NB4 (cell line): ENCODE results near the gene LDB3.

Experiments
- POLR2A ChIP-seq: IDR thresholded peaks from 2 replicates; pipeline ENCODE4 v1.6.1; 2011; ENCODE audit warnings: mild to moderate bottlenecking; ENCODE audit not compliant: insufficient read length; ENCODE audit errors: extremely low read depth
- TF ChIP-seq, protein P1 (sequence below): IDR thresholded peaks from one replicate; pipeline ENCODE4 v1.5.1; 2012; ENCODE audit warnings: low read depth, low read length
- TF ChIP-seq, protein P2 (sequence below): IDR thresholded peaks from 2 replicates; pipeline ENCODE4 v1.6.1; 2011; ENCODE audit warnings: low read depth, low read length

DNA sequence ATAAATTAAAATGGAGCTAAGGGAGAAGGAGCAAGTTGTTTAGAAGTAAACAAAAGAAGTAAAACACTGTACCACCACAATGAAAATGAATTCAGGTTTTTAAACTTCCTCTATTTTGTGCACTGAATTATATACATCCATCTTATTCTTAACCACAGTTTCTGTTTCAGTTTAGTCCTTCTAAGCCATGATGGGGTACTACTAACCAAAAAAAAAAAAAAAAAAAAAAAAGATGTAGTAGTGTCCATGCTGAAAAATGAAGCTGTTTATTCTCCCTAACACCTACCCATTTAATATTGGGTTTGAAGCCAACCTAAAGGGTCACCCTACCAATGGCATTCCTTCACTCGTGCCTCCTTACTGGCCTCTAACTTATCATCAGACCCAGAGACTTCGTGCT, 84.7 kb downstream of the LDB3 start:
- TF ChIP-seq, protein P1, sequence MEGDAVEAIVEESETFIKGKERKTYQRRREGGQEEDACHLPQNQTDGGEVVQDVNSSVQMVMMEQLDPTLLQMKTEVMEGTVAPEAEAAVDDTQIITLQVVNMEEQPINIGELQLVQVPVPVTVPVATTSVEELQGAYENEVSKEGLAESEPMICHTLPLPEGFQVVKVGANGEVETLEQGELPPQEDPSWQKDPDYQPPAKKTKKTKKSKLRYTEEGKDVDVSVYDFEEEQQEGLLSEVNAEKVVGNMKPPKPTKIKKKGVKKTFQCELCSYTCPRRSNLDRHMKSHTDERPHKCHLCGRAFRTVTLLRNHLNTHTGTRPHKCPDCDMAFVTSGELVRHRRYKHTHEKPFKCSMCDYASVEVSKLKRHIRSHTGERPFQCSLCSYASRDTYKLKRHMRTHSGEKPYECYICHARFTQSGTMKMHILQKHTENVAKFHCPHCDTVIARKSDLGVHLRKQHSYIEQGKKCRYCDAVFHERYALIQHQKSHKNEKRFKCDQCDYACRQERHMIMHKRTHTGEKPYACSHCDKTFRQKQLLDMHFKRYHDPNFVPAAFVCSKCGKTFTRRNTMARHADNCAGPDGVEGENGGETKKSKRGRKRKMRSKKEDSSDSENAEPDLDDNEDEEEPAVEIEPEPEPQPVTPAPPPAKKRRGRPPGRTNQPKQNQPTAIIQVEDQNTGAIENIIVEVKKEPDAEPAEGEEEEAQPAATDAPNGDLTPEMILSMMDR: no peak
- TF ChIP-seq POLR2A: no peak
- TF ChIP-seq, protein P2, sequence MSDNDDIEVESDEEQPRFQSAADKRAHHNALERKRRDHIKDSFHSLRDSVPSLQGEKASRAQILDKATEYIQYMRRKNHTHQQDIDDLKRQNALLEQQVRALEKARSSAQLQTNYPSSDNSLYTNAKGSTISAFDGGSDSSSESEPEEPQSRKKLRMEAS: no peak
